SU-DHL-6 (cell line): ENCODE results near the gene URAD.

Source experiments
- H2AFZ ChIP-seq: fragments of 200-600 bp; sonication (generic); 2 replicates; pipeline ENCODE4 v1.6.1; 2014; ENCODE audit warnings: low read depth, mild to moderate bottlenecking, moderate library complexity, mixed read lengths, antibody characterized with exemption, low read length; ENCODE audit not compliant: severe bottlenecking
- H3F3A ChIP-seq: fragments of 200-600 bp; shearing (Covaris generic); 2 replicates; pipeline ENCODE4 v1.6.0; 2016; ENCODE audit warnings: antibody characterized with exemption, mild to moderate bottlenecking; ENCODE audit not compliant: insufficient read depth
- H3K27ac ChIP-seq: fragments of 200-600 bp; sonication (generic); 2 replicates; pipeline ENCODE4 v1.5.1; 2016; ENCODE audit warnings: low read depth, mild to moderate bottlenecking, low read length, moderate library complexity, mixed read lengths
- H3K27me3 ChIP-seq: fragments of 200-600 bp; sonication (generic), shearing (Covaris generic); 2 replicates; pipeline ENCODE4 v1.6.0; 2014; ENCODE audit warnings: mild to moderate bottlenecking, low read length
- H3K36me3 ChIP-seq: fragments of 200-600 bp; sonication (generic); 2 replicates; pipeline ENCODE4 v1.6.1; 2014; ENCODE audit warnings: mild to moderate bottlenecking, low read length, mixed read lengths
- H3K4me2 ChIP-seq: fragments of 300-600, 200-600 bp; shearing (Covaris generic), sonication (generic); 2 replicates; pipeline ENCODE4 v1.6.0; 2014; ENCODE audit warnings: low read length, low read depth, mild to moderate bottlenecking; ENCODE audit not compliant: poor library complexity, severe bottlenecking
- H3K4me3 ChIP-seq: fragments of 200-600 bp; sonication (generic); 2 replicates; pipeline ENCODE4 v1.5.1; 2014; ENCODE audit warnings: antibody characterized with exemption, low read length, mild to moderate bottlenecking, mixed read lengths; ENCODE audit not compliant: insufficient read depth, poor library complexity, severe bottlenecking
- H3K79me2 ChIP-seq: fragments of 200-600 bp; sonication (generic); 2 replicates; pipeline ENCODE4 v1.6.1; 2014; ENCODE audit warnings: mild to moderate bottlenecking, low read length, moderate library complexity; ENCODE audit not compliant: insufficient read depth
- H3K9ac ChIP-seq: fragments of 200-600 bp; sonication (generic); 2 replicates; pipeline ENCODE4 v1.7.0; 2014; ENCODE audit warnings: mild to moderate bottlenecking, low read length
- H3K9me2 ChIP-seq: fragments of 200-600 bp; sonication (generic); replicated peaks from 2 replicates; pipeline ENCODE4 v1.6.1; 2014; ENCODE audit warnings: low read length; ENCODE audit not compliant: insufficient read depth
- H3K9me3 ChIP-seq: fragments of 200-600 bp; sonication (generic); 2 replicates; pipeline ENCODE4 v1.6.1; 2014; ENCODE audit warnings: low read length, mixed read lengths; ENCODE audit not compliant: insufficient read depth
- H4K20me1 ChIP-seq: fragments of 200-600 bp; sonication (generic); 2 replicates; pipeline ENCODE4 v1.6.1; 2014; ENCODE audit warnings: low read depth, mild to moderate bottlenecking, antibody characterized with exemption, low read length, moderate library complexity, mixed read lengths
- EZH2phosphoT487 ChIP-seq: fragments of 200-600 bp; sonication (generic), shearing (Covaris generic); conservative IDR thresholded peaks from 2 replicates; pipeline ENCODE4 v1.6.1; 2018; ENCODE audit warnings: mild to moderate bottlenecking, antibody characterized with exemption, low read length, moderate library complexity, mixed read lengths
- TF ChIP-seq, protein P1 (sequence below): fragments of 200-600 bp; sonication (generic); IDR thresholded peaks from one replicate; pipeline ENCODE4 v1.5.1; 2017; ENCODE audit warnings: antibody characterized with exemption, mild to moderate bottlenecking, low read length, moderate library complexity; ENCODE audit not compliant: insufficient read depth, poor library complexity, severe bottlenecking

Gene URAD

GRCh38 chr13:28000567-28000966, 12.1 kb upstream of the URAD start:
- Histone ChIP-seq H3K9ac (no peak overlapping the region), H3K79me2 (no peaks in the 10 kb centered on the region), H3K4me3 (no peak overlapping the region), H2AFZ (no peak overlapping the region), H3F3A (peaks cover 5% of the 10 kb centered on the region; the same call in 1 of the 2 replicates), H4K20me1 (no peaks in the 10 kb centered on the region), H3K9me3 (no peaks in the 10 kb centered on the region), H3K27ac (no peak overlapping the region), H3K9me2 (no peaks in the 10 kb centered on the region), H3K27me3 (no peaks in the 10 kb centered on the region), H3K36me3 (no peaks in the 10 kb centered on the region), H3K4me2 (no peak overlapping the region)
- TF ChIP-seq EZH2phosphoT487, result no peak
- TF ChIP-seq, protein P1, sequence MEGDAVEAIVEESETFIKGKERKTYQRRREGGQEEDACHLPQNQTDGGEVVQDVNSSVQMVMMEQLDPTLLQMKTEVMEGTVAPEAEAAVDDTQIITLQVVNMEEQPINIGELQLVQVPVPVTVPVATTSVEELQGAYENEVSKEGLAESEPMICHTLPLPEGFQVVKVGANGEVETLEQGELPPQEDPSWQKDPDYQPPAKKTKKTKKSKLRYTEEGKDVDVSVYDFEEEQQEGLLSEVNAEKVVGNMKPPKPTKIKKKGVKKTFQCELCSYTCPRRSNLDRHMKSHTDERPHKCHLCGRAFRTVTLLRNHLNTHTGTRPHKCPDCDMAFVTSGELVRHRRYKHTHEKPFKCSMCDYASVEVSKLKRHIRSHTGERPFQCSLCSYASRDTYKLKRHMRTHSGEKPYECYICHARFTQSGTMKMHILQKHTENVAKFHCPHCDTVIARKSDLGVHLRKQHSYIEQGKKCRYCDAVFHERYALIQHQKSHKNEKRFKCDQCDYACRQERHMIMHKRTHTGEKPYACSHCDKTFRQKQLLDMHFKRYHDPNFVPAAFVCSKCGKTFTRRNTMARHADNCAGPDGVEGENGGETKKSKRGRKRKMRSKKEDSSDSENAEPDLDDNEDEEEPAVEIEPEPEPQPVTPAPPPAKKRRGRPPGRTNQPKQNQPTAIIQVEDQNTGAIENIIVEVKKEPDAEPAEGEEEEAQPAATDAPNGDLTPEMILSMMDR, result no peak

DNA sequence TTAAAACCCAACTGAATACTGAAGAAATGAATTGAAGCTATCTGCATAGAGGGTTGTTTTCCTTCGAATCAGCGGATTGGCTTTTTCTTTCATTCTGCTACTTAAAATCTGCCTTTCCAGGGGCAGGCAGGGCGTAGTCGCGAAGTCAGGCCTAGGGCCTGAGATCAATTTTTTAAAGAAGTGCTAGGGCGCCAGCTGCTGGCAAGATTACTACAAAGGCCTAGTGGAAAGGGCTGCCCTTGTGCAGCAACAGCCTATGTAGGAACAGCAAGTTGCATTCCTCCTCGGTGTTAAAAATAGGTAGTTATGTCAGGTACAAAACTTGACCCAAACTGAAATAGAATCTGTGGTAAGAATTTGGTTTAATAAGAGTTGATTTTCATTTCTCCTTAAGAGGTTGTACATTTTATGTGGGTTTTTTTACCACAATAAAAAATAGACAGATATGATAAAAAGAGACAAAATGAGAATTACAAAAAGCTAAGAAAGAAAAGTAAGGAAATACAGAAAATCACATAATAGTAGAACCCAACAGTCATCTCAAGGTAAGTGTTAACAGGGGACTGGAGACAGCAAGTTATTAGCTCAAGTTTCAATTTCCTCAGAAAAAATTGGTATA, 9.5 kb upstream of the URAD start:
- H4K20me1 ChIP-seq, result no peaks in the 10 kb centered on the region
- peaks cover 5% of the 10 kb centered on the region; the same call in 1 of the 2 replicates for H3F3A ChIP-seq
- H3K9me2 ChIP-seq, result no peaks in the 10 kb centered on the region
- H3K4me3 ChIP-seq, result no peak overlapping the region
- H3K79me2 ChIP-seq, result no peaks in the 10 kb centered on the region
- H3K9ac ChIP-seq, result no peak overlapping the region
- H3K27ac ChIP-seq, result peak overlapping the region; percentile 27
- no peak for TF ChIP-seq EZH2phosphoT487
- TF ChIP-seq, protein P1, result peak; percentile 51
- no peaks in the 10 kb centered on the region for H3K36me3 ChIP-seq
- no peak overlapping the region for H3K4me2 ChIP-seq
- H3K27me3 ChIP-seq, result no peaks in the 10 kb centered on the region
- no peaks in the 10 kb centered on the region for H3K9me3 ChIP-seq
- no peak overlapping the region for H2AFZ ChIP-seq

DNA sequence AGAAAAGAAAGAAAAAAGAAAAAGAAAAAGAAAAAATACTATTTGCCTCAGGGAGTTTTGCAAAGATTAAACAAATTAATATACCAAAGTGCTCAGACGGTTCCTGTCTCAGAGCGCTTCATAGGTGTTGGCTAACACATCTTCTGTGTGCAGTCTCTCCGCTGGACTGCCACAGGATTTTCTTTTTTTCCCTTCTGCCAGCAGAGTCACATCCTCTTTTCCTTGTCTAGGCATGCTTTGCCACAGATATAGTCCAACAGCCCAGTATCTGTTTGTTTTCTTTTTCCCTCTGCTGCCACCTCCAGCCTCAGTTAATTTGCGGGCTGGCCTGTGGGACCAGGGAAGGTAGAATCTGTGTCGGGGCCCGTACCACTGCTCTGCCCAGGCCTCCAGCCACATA, 3.4 kb upstream of the URAD start:
- H3K79me2 ChIP-seq, result no peaks in the 10 kb centered on the region
- no peaks in the 10 kb centered on the region for H3K27me3 ChIP-seq
- no peak overlapping the region for H3K27ac ChIP-seq
- H3K4me2 ChIP-seq, result no peak overlapping the region
- H3K4me3 ChIP-seq, result no peak overlapping the region
- no peaks in the 10 kb centered on the region for H3K9me2 ChIP-seq
- H3F3A ChIP-seq, result no peaks in the 10 kb centered on the region
- H3K36me3 ChIP-seq, result no peaks in the 10 kb centered on the region
- no peak for TF ChIP-seq EZH2phosphoT487
- TF ChIP-seq, protein P1, result no peak
- no peaks in the 10 kb centered on the region for H4K20me1 ChIP-seq
- H3K9ac ChIP-seq, result no peak overlapping the region
- H3K9me3 ChIP-seq, result no peaks in the 10 kb centered on the region
- H2AFZ ChIP-seq, result no peak overlapping the region
